PFSK-1 (cell line): Measurements from ENCODE around the gene EXOC6B.

Experiments used
- POLR2AphosphoS5 ChIP-seq: IDR thresholded peaks from 2 replicates; pipeline ENCODE4 v1.6.1; 2012; ENCODE audit warnings: low read depth, mild to moderate bottlenecking, control low read depth, low read length, moderate library complexity
- REST ChIP-seq, 2 experiments: IDR thresholded peaks; 2 replicates each; pipeline versions ENCODE4 v1.6.1 to v1.8.0; 2011 to 2012; ENCODE audit warnings: low read depth in 2 of 2, low read length in 2 of 2, control low read depth in 1 of 2, inconsistent platforms in 1 of 2, mild to moderate bottlenecking in 1 of 2, moderate library complexity in 1 of 2; ENCODE audit not compliant: insufficient read depth in 1 of 2
- SIN3A ChIP-seq: IDR thresholded peaks from 2 replicates; pipeline ENCODE4 v1.6.1; 2012; ENCODE audit warnings: mild to moderate bottlenecking, low read length, moderate library complexity, borderline replicate concordance; ENCODE audit not compliant: insufficient read depth
- TAF1 ChIP-seq: IDR thresholded peaks from 2 replicates; pipeline ENCODE4 v1.6.1; 2012; ENCODE audit warnings: low read length, control low read depth, borderline replicate concordance; ENCODE audit not compliant: insufficient read depth

DNA sequence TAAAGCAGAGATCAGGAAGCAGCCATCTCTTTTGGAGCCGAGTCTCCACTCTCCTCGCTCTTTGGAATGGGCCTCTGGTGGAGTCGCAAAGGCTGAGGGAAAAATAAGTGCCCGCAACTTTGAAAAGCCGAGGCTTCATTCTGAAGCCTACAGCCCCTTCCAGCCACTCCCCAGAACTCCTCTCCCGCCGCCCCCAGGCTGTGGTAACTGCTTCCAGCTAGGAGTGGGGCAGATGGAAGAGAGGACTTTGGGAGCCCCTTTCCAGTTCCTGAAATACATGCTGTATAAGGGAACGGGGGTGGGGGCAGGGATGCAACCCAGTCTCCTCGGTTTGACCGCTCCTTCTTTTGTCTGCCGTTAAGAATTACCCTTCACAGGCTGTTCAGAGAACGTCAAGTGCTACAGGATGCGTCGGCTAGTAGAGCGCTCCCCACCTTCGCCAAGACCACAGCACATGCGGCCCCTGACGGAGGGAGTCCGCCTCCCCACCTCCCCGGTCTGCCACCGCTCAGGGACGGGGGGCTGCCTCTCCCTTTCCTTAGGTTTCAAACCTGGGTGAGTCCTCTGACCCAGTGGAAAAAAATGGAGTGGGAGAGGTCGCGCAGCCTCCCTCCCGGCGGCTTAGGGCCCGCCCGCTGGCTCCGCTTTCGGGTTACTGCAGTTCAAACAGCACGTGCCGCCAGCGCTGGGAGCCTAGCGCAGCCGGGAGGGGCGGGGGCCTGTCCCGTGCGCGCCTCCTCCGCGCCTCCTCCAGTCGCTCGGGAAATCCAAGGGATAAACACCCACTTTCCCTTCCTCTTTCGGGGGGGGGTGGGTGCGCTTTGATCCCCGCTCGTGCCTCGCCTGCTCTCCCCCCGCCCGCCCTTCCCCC is 683.0 kb downstream of the EXOC6B start:
- TF ChIP-seq POLR2AphosphoS5 (no peak), TAF1 (no peak), SIN3A (no peak), REST (IDR thresholded peaks at IDR 0.05; ENCODE audit: insufficient read depth in 1 of 2, low read depth in 2 of 2, low read length in 2 of 2) (no peak)
